Testis (tissue), 2 donors: ENCODE measurements around the gene DEFB132.
"Not testable (repeated sequence)": the region's sequence is repeated elsewhere in the genome, so short reads cannot be mapped to it uniquely, and the experiment has no call there.

Experiments
- POLR2A ChIP-seq: fragments of 450-650 bp; IDR thresholded peaks from one replicate; pipeline ENCODE4 v1.6.1; 2017; ENCODE audit warnings: antibody characterized with exemption, mild to moderate bottlenecking, moderate library complexity
- TF ChIP-seq, protein P1 (sequence below), 3 experiments: fragments of 450-650 bp in 2 of 3; fragments of 200-600 bp in 1 of 3; sonication (generic) in 1 of 3; IDR thresholded peaks; one replicate each; pipeline ENCODE4 v1.5.1; 2016 to 2019; ENCODE audit warnings: antibody characterized with exemption in 3 of 3, mild to moderate bottlenecking in 2 of 3, moderate library complexity in 1 of 3

DNA sequence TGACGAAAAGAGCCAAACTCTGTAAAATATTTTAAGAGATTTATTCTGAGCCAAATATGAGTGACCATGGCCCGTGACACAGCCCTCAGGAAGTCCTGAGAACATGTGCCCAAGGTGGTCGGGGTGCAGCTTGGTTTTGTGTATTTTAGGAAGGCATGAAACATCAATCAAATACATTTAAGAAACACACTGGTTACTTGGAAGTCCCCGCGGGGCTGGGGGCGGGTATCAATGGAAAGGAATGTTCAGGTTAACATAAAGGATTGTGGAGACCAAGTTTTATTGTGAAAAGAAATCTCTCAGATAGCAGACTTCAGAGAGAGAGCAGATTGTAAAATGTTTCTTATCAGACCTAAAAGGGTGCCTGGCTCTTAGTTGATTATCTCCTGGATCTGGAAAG lies 4.1 kb upstream of the DEFB132 start:
- not testable (repeated sequence) for TF ChIP-seq POLR2A
- TF ChIP-seq, protein P1, sequence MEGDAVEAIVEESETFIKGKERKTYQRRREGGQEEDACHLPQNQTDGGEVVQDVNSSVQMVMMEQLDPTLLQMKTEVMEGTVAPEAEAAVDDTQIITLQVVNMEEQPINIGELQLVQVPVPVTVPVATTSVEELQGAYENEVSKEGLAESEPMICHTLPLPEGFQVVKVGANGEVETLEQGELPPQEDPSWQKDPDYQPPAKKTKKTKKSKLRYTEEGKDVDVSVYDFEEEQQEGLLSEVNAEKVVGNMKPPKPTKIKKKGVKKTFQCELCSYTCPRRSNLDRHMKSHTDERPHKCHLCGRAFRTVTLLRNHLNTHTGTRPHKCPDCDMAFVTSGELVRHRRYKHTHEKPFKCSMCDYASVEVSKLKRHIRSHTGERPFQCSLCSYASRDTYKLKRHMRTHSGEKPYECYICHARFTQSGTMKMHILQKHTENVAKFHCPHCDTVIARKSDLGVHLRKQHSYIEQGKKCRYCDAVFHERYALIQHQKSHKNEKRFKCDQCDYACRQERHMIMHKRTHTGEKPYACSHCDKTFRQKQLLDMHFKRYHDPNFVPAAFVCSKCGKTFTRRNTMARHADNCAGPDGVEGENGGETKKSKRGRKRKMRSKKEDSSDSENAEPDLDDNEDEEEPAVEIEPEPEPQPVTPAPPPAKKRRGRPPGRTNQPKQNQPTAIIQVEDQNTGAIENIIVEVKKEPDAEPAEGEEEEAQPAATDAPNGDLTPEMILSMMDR (IDR thresholded peaks at IDR 0.05): not testable (repeated sequence)
